Left ventricle myocardium inferior (tissue), 1 donor: ENCODE results near the gene NUDT7. TPM values are rescaled to one million over a fixed set of nuclear protein-coding genes. Genes with fewer than 3 reads are reported as not detected.
A peak's percentile ranks its signal among the peaks of the same experiment; 100 is the strongest.

Experiments
- DNase-seq: peaks from one replicate; pipeline ENCODE4 v3.0.0-alpha.2; 2020
- H3K27ac ChIP-seq: fragments of 200-600 bp; replicated peaks from 2 replicates; pipeline ENCODE4 v1.8.0; 2021
- H3K27me3 ChIP-seq: fragments of 200-600 bp; 2 replicates; pipeline ENCODE4 v1.8.0; 2021; ENCODE audit warnings: low read depth
- H3K36me3 ChIP-seq: fragments of 200-600 bp; 2 replicates; pipeline ENCODE4 v1.8.0; 2021
- H3K4me1 ChIP-seq: fragments of 200-600 bp; 2 replicates; pipeline ENCODE4 v1.8.0; 2021
- H3K4me3 ChIP-seq: fragments of 200-600 bp; 2 replicates; pipeline ENCODE4 v1.8.0; 2021; ENCODE audit warnings: mild to moderate bottlenecking, moderate library complexity
- H3K9me3 ChIP-seq: fragments of 200-600 bp; replicated peaks from 2 replicates; pipeline ENCODE4 v1.8.0; 2021
- intact Hi-C: fragments of 100-400 bp; cut with micrococcal nuclease; formaldehyde crosslinking; loops from one replicate; pipeline ENCODE4 v1.11.0; 2022
- total RNA-seq: library from RNA; stranded (reverse); fragmentation: NEBNext Ultra II Directional; extraction: Animal tissue kit (Norgen Biotek cat#: 25700); gene quantifications from one replicate; pipeline ENCODE4 v1.2.1, GENCODE V29; 2021
- TF ChIP-seq, protein P1 (sequence below): fragments of 200-600 bp; IDR thresholded peaks from 2 replicates; pipeline ENCODE4 v1.8.0; 2021; ENCODE audit warnings: antibody characterized with exemption, mild to moderate bottlenecking, borderline replicate concordance
- donor health status: DM: no; HTN: yes; CAD: no; lungs with severe emphysema.

NUDT7 gene
- total RNA-seq, 1 donor from 2014 or later = 54.2 TPM

DNA sequence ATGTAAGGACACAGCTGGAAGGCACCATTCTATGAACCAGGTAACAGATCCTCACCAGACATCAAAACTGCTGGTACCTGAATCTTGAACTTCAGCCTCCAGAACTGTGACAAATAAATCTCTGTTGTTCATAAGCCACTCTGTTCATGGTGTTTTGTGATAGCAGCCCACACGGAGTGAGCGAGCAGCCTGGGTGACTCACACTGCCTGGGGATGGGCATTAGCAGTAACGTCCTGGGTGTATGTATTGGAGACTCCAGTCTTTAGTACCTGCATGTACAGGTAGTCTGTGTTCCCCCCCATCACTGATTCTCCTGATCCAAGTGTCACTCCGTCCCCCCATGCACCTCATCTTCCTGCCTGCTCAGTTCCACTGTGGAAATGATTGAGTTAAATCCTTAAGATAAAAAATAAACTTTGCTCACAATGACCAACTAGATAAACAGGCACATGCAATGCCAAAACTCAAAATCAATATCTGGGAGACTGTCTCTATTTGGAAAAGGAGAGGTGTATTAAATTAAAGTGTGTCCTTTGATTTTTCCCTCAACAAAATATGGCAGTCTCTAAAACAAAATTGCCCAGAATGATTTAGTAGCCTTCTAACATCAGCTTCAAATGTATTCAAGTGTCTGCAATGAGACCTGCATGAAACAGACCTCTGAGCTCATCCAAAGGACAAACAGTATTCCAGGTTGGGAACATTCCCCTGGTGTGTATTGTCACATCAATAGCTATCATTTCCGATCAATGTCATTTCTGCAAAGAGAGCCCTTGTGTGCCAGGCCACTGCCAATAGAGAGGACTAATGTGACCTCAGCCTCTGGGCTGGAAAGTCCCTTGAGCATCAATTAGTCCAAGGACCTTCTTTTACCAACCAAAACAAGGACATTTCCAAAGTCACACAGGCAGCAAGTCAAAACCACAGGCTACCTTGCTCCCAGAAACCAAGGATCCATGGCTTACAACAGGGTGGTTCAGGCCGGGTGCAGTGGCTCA, 53.9 kb downstream of the NUDT7 start:
- Histone ChIP-seq H3K36me3 (no peaks in the 10 kb centered on the region), H3K4me1 (no peaks in the 10 kb centered on the region), H3K9me3 (no peaks in the 10 kb centered on the region), H3K27ac (no peak overlapping the region), H3K27me3 (peaks cover 5% of the 10 kb centered on the region), H3K4me3 (no peak overlapping the region)
- no peak for DNase-seq
- intact Hi-C loops = no loop called here
- TF ChIP-seq, protein P1, sequence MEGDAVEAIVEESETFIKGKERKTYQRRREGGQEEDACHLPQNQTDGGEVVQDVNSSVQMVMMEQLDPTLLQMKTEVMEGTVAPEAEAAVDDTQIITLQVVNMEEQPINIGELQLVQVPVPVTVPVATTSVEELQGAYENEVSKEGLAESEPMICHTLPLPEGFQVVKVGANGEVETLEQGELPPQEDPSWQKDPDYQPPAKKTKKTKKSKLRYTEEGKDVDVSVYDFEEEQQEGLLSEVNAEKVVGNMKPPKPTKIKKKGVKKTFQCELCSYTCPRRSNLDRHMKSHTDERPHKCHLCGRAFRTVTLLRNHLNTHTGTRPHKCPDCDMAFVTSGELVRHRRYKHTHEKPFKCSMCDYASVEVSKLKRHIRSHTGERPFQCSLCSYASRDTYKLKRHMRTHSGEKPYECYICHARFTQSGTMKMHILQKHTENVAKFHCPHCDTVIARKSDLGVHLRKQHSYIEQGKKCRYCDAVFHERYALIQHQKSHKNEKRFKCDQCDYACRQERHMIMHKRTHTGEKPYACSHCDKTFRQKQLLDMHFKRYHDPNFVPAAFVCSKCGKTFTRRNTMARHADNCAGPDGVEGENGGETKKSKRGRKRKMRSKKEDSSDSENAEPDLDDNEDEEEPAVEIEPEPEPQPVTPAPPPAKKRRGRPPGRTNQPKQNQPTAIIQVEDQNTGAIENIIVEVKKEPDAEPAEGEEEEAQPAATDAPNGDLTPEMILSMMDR = no peak

GRCh38 chr16:77777745-77778144, 55.4 kb downstream of the NUDT7 start:
- no peak for DNase-seq
- Histone ChIP-seq H3K27me3 (peaks cover 5% of the 10 kb centered on the region), H3K36me3 (no peaks in the 10 kb centered on the region), H3K4me3 (no peak overlapping the region), H3K4me1 (no peaks in the 10 kb centered on the region), H3K27ac (no peak overlapping the region), H3K9me3 (no peaks in the 10 kb centered on the region)
- intact Hi-C loops = no loop called here
- TF ChIP-seq, protein P1 = no peak

DNA sequence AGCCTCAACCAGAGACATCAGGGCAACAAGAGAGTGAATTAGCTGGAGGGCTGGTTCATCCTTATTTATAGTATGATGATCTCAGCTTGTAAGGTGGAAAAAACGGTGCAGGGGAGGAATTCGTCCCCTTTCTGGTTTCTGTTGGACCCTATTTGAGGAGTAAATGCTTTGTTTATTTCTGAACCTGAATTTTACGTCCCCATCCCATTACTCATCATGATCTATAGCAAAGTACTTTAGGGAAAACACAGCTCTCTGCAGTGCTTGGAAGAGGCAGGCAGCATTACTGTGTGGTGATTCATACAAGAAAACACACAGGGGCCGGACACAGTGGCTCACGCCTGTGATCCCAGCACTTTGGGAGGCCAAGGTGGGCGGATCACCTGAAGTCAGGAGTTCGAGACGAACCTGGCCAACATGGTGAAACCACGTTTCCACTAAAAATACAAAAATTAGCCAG, 58.1 kb downstream of the NUDT7 start:
- H3K27me3 ChIP-seq = peaks cover 5% of the 10 kb centered on the region
- no peak overlapping the region for H3K4me3 ChIP-seq
- H3K36me3 ChIP-seq = no peaks in the 10 kb centered on the region
- H3K27ac ChIP-seq = no peak overlapping the region
- H3K9me3 ChIP-seq = no peaks in the 10 kb centered on the region
- H3K4me1 ChIP-seq = no peaks in the 10 kb centered on the region
- TF ChIP-seq, protein P1 = no peak
- DNase-seq = no peak
- intact Hi-C loops = no loop called here

DNA sequence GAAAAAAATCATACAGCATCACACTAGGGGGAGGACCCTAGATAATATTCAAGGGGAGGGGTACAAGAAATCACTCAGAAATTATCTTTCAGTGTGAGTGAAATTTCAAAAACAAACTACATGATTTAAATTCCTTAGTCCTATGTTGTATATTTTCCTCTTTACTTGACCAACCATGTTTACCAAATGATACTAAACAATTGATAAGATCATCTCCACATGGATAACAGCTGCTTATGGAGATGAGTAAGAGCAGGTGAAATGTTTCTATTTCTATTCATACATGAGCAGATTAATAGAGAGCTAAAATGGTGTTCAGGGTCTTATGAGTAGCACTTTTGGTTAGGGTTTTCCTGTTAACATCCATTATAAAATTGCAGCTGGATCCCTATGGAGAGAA, 58.8 kb downstream of the NUDT7 start:
- no peak for DNase-seq

GRCh38 chr16:77782694-77783093, 60.4 kb downstream of the NUDT7 start:
- Histone ChIP-seq H3K27me3 (peaks cover 23% of the 10 kb centered on the region), H3K4me3 (no peak overlapping the region), H3K4me1 (no peaks in the 10 kb centered on the region), H3K9me3 (no peaks in the 10 kb centered on the region), H3K27ac (no peak overlapping the region), H3K36me3 (no peaks in the 10 kb centered on the region)
- DNase-seq = no peak
- TF ChIP-seq, protein P1 = peak; percentile 36
- intact Hi-C loops = no loop called here

More for the DNA sequence above, 58.8 kb downstream of the NUDT7 start:
- Histone ChIP-seq H3K36me3 (no peaks in the 10 kb centered on the region), H3K9me3 (no peaks in the 10 kb centered on the region), H3K27me3 (peaks cover 8% of the 10 kb centered on the region), H3K4me3 (no peak overlapping the region), H3K4me1 (no peaks in the 10 kb centered on the region), H3K27ac (no peak overlapping the region)
- TF ChIP-seq, protein P1 = no peak
- intact Hi-C loops = no loop called here
